ENCODE measurements around the gene C9orf152. TPM values are rescaled to one million over a fixed set of nuclear protein-coding genes. Genes with fewer than 3 reads are reported as not detected.

The C9orf152 gene
- total RNA-seq, 4 donors from 2014 or later, result 0.17 TPM; not detected in 3

- Histone ChIP-seq H3K36me3 (peaks cover 0 to 48% of the 10 kb centered on the region in 2 donors), H3K9me3 (no peaks in the 10 kb centered on the region), H3K27ac (no peak overlapping the region), H3K4me3 (no peak overlapping the region), H3K27me3 (no peaks in the 10 kb centered on the region), H3K4me1 (peaks cover 0 to 44% (median 7%) of the 10 kb centered on the region in 3 donors)
- TF ChIP-seq POLR2A (IDR thresholded peaks at IDR 0.05) (no peak), CTCF (IDR thresholded peaks at IDR 0.05) (no peak), POLR2AphosphoS5 (IDR thresholded peaks at IDR 0.05) (no peak), EP300 (IDR thresholded peaks at IDR 0.05) (no peak)
- ATAC-seq, result no peak
- 87 to 89% methylated on average over 4 of the region's 4 CpGs for WGBS, 2 donors (ENCODE audit: low coverage in 1 of 2)
Measured at GRCh38 chr9:110251212-110251611, 43.3 kb upstream of the C9orf152 start.

- no peak for TF ChIP-seq EP300 (IDR thresholded peaks at IDR 0.05)
- TF ChIP-seq POLR2A (IDR thresholded peaks at IDR 0.05), result no peak
- no peak for TF ChIP-seq POLR2AphosphoS5 (IDR thresholded peaks at IDR 0.05)
- no peak for TF ChIP-seq CTCF (IDR thresholded peaks at IDR 0.05)
- H3K27ac ChIP-seq, result no peak overlapping the region
- no peak for ATAC-seq
- H3K27me3 ChIP-seq, result no peaks in the 10 kb centered on the region
- H3K9me3 ChIP-seq, result no peaks in the 10 kb centered on the region
- H3K36me3 ChIP-seq, result peaks cover 0 to 57% of the 10 kb centered on the region in 2 donors
- no peak overlapping the region for H3K4me3 ChIP-seq
- 89 to 92% methylated on average over 3 to 4 of the region's 4 CpGs for WGBS, 2 donors (ENCODE audit: low coverage in 1 of 2)
- H3K4me1 ChIP-seq, result peaks cover 0 to 45% (median 5%) of the 10 kb centered on the region in 3 donors
Measured at GRCh38 chr9:110249603-110250002, 41.6 kb upstream of the C9orf152 start.

GRCh38 chr9:110248361-110248760, 40.4 kb upstream of the C9orf152 start:
- no peak overlapping the region for H3K27ac ChIP-seq
- peaks cover 0 to 36% (median 0%) of the 10 kb centered on the region in 3 donors for H3K4me1 ChIP-seq
- ATAC-seq, result no peak
- no peaks in the 10 kb centered on the region for H3K27me3 ChIP-seq
- H3K36me3 ChIP-seq, result peaks cover 0 to 70% of the 10 kb centered on the region in 2 donors
- TF ChIP-seq CTCF (IDR thresholded peaks at IDR 0.05) (no peak), POLR2A (IDR thresholded peaks at IDR 0.05) (no peak), POLR2AphosphoS5 (IDR thresholded peaks at IDR 0.05) (no peak), EP300 (IDR thresholded peaks at IDR 0.05) (no peak)
- 59% methylated on average over 2 of the region's 2 CpGs; no CpG with 5 or more reads in 1 of the 2 donors for WGBS, 2 donors (ENCODE audit: low coverage in 1 of 2)
- H3K4me3 ChIP-seq, result no peak overlapping the region
- H3K9me3 ChIP-seq, result no peaks in the 10 kb centered on the region

- no peak for ATAC-seq
- H3K9me3 ChIP-seq, result no peaks in the 10 kb centered on the region
- WGBS, 2 donors (ENCODE audit: low coverage in 1 of 2), result 92 to 100% methylated on average over 5 to 6 of the region's 6 CpGs
- peaks cover 0 to 89% of the 10 kb centered on the region in 2 donors for H3K36me3 ChIP-seq
- no peak overlapping the region for H3K4me3 ChIP-seq
- H3K27me3 ChIP-seq, result no peaks in the 10 kb centered on the region
- no peak overlapping the region for H3K27ac ChIP-seq
- peaks cover 0 to 16% (median 0%) of the 10 kb centered on the region in 3 donors for H3K4me1 ChIP-seq
- no peak for TF ChIP-seq POLR2A (IDR thresholded peaks at IDR 0.05)
- TF ChIP-seq CTCF (IDR thresholded peaks at IDR 0.05), result no peak
- no peak for TF ChIP-seq EP300 (IDR thresholded peaks at IDR 0.05)
- no peak for TF ChIP-seq POLR2AphosphoS5 (IDR thresholded peaks at IDR 0.05)
Measured at GRCh38 chr9:110246214-110246613, 38.3 kb upstream of the C9orf152 start.

- peaks cover 0 to 11% (median 0%) of the 10 kb centered on the region in 3 donors for H3K4me1 ChIP-seq
- no peaks in the 10 kb centered on the region for H3K9me3 ChIP-seq
- peaks cover 0 to 75% of the 10 kb centered on the region in 2 donors for H3K36me3 ChIP-seq
- 59 to 71% methylated on average over 3 of the region's 3 CpGs for WGBS, 2 donors (ENCODE audit: low coverage in 1 of 2)
- TF ChIP-seq POLR2A (IDR thresholded peaks at IDR 0.05) (no peak), EP300 (IDR thresholded peaks at IDR 0.05) (no peak), POLR2AphosphoS5 (IDR thresholded peaks at IDR 0.05) (peak; percentile 68), CTCF (IDR thresholded peaks at IDR 0.05) (no peak)
- peak overlapping the region in 1 of 4 donors; percentile 35 for H3K27ac ChIP-seq
- ATAC-seq, result peak; percentile 71
- H3K4me3 ChIP-seq, result no peak overlapping the region
- H3K27me3 ChIP-seq, result no peaks in the 10 kb centered on the region
Measured at GRCh38 chr9:110244616-110245015, 36.7 kb upstream of the C9orf152 start.
